Measurements from ENCODE around the gene NUTF2. TPM values are rescaled to one million over a fixed set of nuclear protein-coding genes. Genes with fewer than 3 reads are reported as not detected.
A peak's percentile ranks its signal among the peaks of the same experiment; 100 is the strongest.

NUTF2 gene
- total and polyA plus RNA-seq, 2 of the 4 experiments (the other 2 are of a cell fraction), result 42.7 to 361 TPM

DNA sequence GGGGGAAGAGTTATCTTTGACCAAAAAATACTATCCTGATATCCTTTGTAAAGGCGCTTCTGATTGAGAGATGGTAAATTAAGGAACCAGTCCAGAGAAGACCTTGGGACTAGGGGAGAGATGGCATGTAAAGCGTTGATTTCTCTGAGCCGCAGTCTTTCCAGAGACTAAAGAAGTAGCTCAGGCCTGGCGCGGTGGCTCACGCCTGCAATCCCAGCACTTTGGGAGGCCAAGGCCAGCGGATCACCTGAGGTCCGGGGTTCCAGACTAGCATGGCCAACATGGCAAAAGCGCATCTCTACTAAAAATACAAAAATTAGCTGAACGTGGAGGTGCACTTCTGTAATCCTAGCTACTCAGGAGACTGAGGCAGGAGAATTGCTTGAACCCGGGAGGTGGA lies 1.4 kb downstream of the NUTF2 start:
- peak overlapping the region; percentile 84 for H3K4me2 ChIP-seq (ENCODE audit: low read depth, low read length)
- peak overlapping the region; percentile 90 for H3K4ac ChIP-seq (ENCODE audit: low read depth, low read length)
- peak overlapping the region; percentile 78 for H2BK5ac ChIP-seq (ENCODE audit: low read depth, low read length, poor library complexity, severe bottlenecking)
- TF ChIP-seq RAD21 (IDR thresholded peaks at IDR 0.05; ENCODE audit: low read length), result no peak
- H4K91ac ChIP-seq (ENCODE audit: insufficient read depth, low read depth, low read length), result no peak overlapping the region
- H3K27me3 ChIP-seq (ENCODE audit: control insufficient read depth, insufficient read depth, low read length), result no peaks in the 10 kb centered on the region
- H4K20me1 ChIP-seq (ENCODE audit: insufficient read depth, low read length), result peaks cover 56% of the 10 kb centered on the region
- H3K4me3 ChIP-seq (ENCODE audit: insufficient read depth, low read depth, low read length), result peak overlapping the region; percentile 53
- dilution Hi-C loops (cut with HindIII; ENCODE audit: low sequenced_read_pairs, unreplicated experiment) (no loop called here), in situ Hi-C loops (cut with MboI; ENCODE audit: low sequenced_read_pairs) (no loop called here), intact Hi-C loops (cut with micrococcal nuclease) (no loop called here)
- peak overlapping the region; percentile 89; the same call in 1 of the 2 replicates for H3K14ac ChIP-seq (replicated peaks; ENCODE audit: low read depth, low read length)
- H2BK15ac ChIP-seq (ENCODE audit: low read depth, low read length), result no peak overlapping the region
- H3K27ac ChIP-seq (ENCODE audit: insufficient read depth, low read length), result peak overlapping the region; percentile 94; the same call in 1 of the 2 replicates
- 0 out of 2 replicates have a peak overlapping the region, but pooled peaks have one; percentile 45 for H3K23ac ChIP-seq (ENCODE audit: low read depth, low read length)
- no peak overlapping the region for H4K5ac ChIP-seq (ENCODE audit: low read depth, low read length)
- peaks cover 26 to 64% of the 10 kb centered on the region in 2 experiments for H3K79me1 ChIP-seq (ENCODE audit: low read depth in 1 of 2, low read length in 2 of 2)
- peaks cover 13% of the 10 kb centered on the region for H3K4me1 ChIP-seq (ENCODE audit: control insufficient read depth, insufficient read depth, low read length)
- peak overlapping the region; percentile 72; the same call in 1 of the 2 replicates for H3K56ac ChIP-seq (ENCODE audit: extremely low read depth, insufficient read depth, low read length)
- no peak overlapping the region for H3K18ac ChIP-seq (ENCODE audit: low read depth, low read length)
- H3K36me3 ChIP-seq (ENCODE audit: control insufficient read depth, insufficient read depth, low read length), result 0 out of 2 replicates have a peak, but pooled peaks cover 2% of the 10 kb centered on the region
- no peak overlapping the region for H2BK20ac ChIP-seq (ENCODE audit: low read depth, low read length)
- ChIA-PET CTCF (interaction anchor here (0.9 kb wide), 1 partner anchor 32 kb away, joined by 3 read pairs; no protein-coding TSS in a partner anchor), POLR2A (ENCODE audit: unreplicated experiment) (no interaction called here)
- no peak overlapping the region for H2AFZ ChIP-seq (replicated peaks; ENCODE audit: low read length, poor library complexity)
- peak overlapping the region; percentile 63; the same call in 1 of the 2 replicates for H2AK5ac ChIP-seq (ENCODE audit: low read depth, low read length)
- no peaks in the 10 kb centered on the region for H3K9me3 ChIP-seq (ENCODE audit: control insufficient read depth, insufficient read depth, low read length)
- WGBS, 2 experiments (ENCODE audit: extremely low coverage in 2 of 2, insufficient read length in 1 of 2), result 97% methylated on average over 6 of the region's 11 CpGs; no CpG with 5 or more reads in 1 of the 2 experiments
- DNase-seq, result no peak
- H3K9ac ChIP-seq (ENCODE audit: low read depth, low read length), result peak overlapping the region; percentile 95
- H4K8ac ChIP-seq (ENCODE audit: low read depth in 2 of 2, low read length in 2 of 2), result no peak overlapping the region; a peak in 2 of 4 replicates
- H2BK120ac ChIP-seq (ENCODE audit: low read depth, low read length), result no peak overlapping the region
- H2AK9ac ChIP-seq (replicated peaks; ENCODE audit: low read depth, low read length, poor library complexity), result peak overlapping the region; percentile 67
- ATAC-seq (ENCODE audit: low read depth), result no peak
- no TSS peak for BruUV-seq (replicated peaks)
- H3K9me1 ChIP-seq (ENCODE audit: insufficient read depth, low read length), result peaks cover 19% of the 10 kb centered on the region
